IPS-18a (cell line): ENCODE results near the gene DNAJC22.

Experiments used
- H3K27ac ChIP-seq: one replicate; pipeline ENCODE4 v1.5.1; 2013; ENCODE audit warnings: low read length
- H3K27me3 ChIP-seq: one replicate; pipeline ENCODE4 v1.6.1; 2013; ENCODE audit warnings: mild to moderate bottlenecking, low read length; ENCODE audit not compliant: control insufficient read depth, insufficient read depth
- H3K36me3 ChIP-seq: one replicate; pipeline ENCODE4 v1.6.1; 2013; ENCODE audit warnings: low read depth, low read length; ENCODE audit not compliant: control insufficient read depth
- H3K4me1 ChIP-seq: one replicate; pipeline ENCODE4 v1.6.1; 2013; ENCODE audit warnings: low read depth, low read length; ENCODE audit not compliant: control insufficient read depth
- H3K4me3 ChIP-seq: one replicate; pipeline ENCODE4 v1.5.1; 2013; ENCODE audit warnings: low read length
- H3K9ac ChIP-seq: one replicate; pipeline ENCODE4 v1.6.1; 2013; ENCODE audit warnings: mild to moderate bottlenecking, low read length, moderate library complexity
- H3K9me3 ChIP-seq: one replicate; pipeline ENCODE4 v1.6.1; 2013; ENCODE audit warnings: low read depth, low read length; ENCODE audit not compliant: control insufficient read depth

Gene DNAJC22

DNA sequence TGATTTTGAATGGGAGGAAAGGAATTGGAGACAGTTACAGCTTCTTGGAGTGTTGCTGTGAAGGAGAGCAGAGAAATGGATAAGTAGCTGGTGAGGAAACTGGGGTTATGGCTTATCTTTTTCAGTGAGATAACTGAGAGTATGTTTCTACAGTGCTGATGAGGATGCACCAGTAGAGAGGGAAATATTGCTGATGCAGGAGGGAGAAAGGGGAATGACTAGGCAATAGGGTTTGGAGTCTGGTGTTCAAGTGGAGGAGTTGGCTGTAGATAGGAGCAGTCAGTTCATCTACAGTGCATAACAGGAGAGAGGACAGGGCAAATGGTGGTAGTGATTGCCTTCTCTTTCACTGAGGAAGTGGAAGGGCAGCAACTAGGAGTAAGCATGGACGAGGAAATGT, 53.6 kb downstream of the DNAJC22 start:
- Histone ChIP-seq H3K27me3 (no peaks in the 10 kb centered on the region), H3K9ac (no peak overlapping the region), H3K9me3 (no peaks in the 10 kb centered on the region), H3K4me1 (peaks cover 10% of the 10 kb centered on the region), H3K27ac (no peak overlapping the region), H3K4me3 (no peak overlapping the region), H3K36me3 (no peaks in the 10 kb centered on the region)
